ENCODE measurements around the gene FAM227B.
"Not testable (repeated sequence)": the region's sequence is repeated elsewhere in the genome, so short reads cannot be mapped to it uniquely, and the experiment has no call there.

FAM227B gene

DNA sequence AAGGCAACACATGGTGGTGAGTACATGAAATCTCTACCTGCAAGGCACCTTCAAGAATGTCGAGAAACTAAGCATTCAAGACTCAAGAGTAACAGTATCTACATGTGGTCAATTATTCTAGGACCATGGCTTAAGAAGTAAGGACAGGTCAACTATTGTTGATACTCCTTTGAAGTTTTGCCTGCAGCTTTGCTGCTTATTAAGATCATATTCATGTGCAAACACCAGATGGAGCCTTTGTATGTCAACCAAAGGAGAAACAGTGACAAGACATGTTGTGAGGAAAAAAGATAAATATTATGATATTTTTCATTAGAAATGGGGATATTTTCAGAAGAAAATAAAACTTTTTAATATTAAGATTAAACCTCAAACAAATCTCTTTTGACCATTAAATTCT is 249.8 kb downstream of the FAM227B start:
- DNase-seq (ENCODE audit: low read depth), result no peak

DNA sequence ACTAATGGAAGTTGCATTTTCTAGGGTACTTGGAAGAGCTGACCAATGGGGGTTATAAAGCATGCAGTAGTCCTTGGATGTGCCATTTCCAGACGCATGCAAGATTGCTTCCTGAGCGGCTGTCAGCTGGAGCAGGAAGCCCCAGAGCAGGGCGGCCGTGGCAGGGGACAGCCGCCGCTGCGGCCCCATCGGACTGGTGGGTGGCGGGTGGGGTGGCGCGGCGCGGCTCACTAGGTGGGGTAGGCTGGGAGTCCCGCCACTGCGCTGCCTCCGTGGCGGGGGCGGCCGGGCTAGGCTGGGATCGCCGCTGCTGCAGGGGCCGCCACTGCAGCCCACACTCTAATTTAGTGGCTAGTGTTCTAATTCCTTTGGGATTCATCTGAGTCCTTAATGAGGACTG is 254.1 kb downstream of the FAM227B start:
- DNase-seq (ENCODE audit: low read depth), result no peak

GRCh38 chr15:49361370-49361769 is 259.2 kb downstream of the FAM227B start:
- no peak for DNase-seq (ENCODE audit: low read depth)

DNA sequence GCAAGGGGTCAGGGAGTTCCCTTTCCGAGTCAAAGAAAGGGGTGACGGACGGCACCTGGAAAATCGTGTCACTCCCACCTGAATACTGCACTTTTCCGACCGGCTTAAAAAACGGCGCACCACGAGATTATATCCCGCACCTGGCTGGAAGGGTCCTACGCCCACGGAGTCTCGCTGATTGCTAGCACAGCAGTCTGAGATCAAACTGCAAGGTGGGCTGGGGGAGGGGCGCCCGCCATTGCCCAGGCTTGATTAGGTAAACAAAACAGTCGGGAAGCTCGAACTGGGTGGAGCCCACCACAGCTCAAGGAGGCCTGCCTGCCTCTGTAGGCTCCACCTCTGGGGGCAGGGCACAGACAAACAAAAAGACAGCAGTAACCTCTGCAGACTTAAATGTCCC is 266.2 kb downstream of the FAM227B start:
- DNase-seq (ENCODE audit: low read depth), result not testable (repeated sequence)

- no peak for DNase-seq (ENCODE audit: low read depth)
Measured at GRCh38 chr15:49343546-49343945, 277.1 kb downstream of the FAM227B start.

GRCh38 chr15:49339656-49340055 is 281.0 kb downstream of the FAM227B start:
- DNase-seq (ENCODE audit: low read depth), result no peak

- no peak for DNase-seq (ENCODE audit: low read depth)
Measured at GRCh38 chr15:49331951-49332350, 288.7 kb downstream of the FAM227B start.

DNA sequence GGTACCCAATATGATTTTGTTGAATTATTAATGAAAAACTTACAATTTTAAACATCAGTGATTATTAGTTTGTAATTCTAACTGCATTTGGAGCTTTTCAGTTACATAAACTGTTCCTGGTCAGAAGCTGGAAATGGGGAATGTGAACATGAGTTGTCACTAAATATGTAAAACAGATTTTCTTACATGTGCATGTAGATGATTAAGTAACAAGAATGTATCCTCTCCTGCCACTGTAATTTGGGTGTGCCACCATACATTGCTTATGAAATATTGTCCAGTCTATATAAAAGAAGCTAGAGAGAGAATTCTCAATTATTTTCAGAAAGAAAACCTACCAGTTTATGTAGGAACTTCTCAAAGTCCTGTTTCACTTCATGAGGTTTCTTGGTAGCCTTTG is 289.2 kb downstream of the FAM227B start:
- DNase-seq (ENCODE audit: low read depth), result no peak

- DNase-seq (ENCODE audit: low read depth), result no peak
Measured at GRCh38 chr15:49330166-49330565, 290.5 kb downstream of the FAM227B start.

DNA sequence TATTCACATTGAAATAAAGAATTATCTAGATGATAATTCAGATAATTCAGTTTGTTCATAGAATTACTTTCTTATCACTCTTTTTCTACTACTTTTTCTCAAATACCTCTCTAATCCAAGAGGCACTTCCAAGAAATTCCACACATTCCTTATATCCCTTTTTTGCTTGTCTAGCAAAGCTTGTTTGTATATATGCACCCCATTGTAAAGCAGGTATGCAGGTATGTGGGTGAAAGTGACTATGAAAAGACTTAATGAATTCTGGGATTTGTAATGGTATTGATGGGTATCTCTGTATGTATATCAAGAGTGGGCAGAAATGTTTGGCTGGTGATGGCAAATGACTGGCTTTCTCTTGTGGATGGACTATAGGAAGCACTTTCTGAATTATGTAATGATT is 291.7 kb downstream of the FAM227B start:
- DNase-seq (ENCODE audit: low read depth), result no peak

DNA sequence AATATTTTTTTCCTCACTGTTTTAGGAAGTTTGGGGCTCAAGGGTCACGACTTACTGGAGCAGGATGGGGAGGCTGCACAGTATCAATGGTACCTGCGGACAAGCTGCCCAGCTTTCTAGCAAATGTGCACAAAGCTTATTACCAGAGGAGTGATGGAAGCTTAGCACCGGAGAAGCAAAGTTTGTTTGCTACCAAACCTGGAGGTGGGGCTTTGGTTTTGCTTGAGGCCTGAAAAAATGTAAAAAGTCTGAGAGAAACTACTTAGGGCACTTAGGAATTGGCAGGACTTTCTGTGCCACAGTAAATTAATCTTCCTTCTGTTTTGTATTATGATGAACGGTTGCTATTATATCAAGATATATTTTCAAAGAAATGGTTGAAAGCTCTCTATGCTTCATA is 292.7 kb downstream of the FAM227B start:
- no peak for DNase-seq (ENCODE audit: low read depth)

DNA sequence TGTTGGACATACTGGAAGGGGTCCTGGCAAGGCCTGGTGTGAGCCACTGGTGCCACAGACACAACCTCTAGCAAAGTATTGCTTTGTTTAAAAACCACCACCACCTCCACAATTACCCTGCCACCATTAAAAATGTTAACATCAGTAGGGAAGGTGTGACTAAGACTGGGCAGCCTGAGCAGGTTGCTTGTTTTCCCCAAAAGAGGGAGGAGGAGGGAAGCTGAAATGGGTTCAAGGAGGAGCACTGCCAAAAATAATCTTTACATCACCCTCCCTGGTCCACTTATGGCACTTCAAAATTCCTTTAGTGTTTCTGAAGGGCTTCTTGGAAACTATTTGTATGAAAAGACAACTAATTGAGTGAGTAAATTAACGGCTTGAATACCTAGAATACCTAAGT is 297.4 kb downstream of the FAM227B start:
- DNase-seq (ENCODE audit: low read depth), result no peak

GRCh38 chr15:49320351-49320750 is 300.3 kb downstream of the FAM227B start:
- no peak for DNase-seq (ENCODE audit: low read depth)

GRCh38 chr15:49315391-49315823 is 305.2 kb downstream of the FAM227B start:
- no peak for DNase-seq (ENCODE audit: low read depth)

DNA sequence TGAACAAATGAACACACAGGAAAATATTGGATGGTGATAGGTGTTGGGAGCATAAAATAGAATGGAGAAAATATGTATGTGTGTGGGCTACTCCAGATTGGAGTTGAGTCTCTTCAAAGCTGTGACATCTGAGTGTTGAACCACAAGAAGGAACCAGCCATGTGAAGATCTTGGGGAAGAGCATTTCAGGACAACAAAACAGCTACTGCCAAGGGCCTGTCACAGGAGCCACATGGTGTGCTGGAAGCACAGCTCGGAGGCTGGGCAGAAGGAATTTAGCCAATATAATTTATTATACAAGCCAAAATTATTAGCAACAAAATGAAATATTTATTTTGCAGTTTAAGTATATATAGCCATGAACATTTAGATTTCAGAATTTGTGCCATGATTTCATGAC is 305.9 kb downstream of the FAM227B start:
- DNase-seq (ENCODE audit: low read depth), result no peak

DNA sequence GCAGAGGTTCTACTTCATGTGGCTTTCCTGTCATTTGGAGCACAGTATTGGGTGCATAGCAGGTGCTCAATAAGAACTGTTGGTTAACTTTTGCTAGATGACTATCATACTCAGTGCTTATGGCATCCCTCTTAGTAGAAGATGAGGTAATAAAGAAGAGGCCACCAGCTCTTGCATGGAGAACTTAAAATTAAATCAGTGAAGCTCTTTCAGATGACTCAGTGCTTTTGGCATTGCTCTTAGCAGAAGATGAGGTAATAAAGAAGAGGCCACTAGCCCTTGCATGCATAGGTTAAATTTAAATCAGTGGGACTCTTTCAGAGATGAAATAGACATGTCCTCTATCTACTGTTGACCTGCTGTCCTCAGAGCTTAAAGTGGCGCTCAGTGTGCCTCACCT is 307.0 kb downstream of the FAM227B start:
- DNase-seq (ENCODE audit: low read depth), result no peak

GRCh38 chr15:49309889-49310288 is 310.7 kb downstream of the FAM227B start:
- DNase-seq (ENCODE audit: low read depth), result no peak

DNA sequence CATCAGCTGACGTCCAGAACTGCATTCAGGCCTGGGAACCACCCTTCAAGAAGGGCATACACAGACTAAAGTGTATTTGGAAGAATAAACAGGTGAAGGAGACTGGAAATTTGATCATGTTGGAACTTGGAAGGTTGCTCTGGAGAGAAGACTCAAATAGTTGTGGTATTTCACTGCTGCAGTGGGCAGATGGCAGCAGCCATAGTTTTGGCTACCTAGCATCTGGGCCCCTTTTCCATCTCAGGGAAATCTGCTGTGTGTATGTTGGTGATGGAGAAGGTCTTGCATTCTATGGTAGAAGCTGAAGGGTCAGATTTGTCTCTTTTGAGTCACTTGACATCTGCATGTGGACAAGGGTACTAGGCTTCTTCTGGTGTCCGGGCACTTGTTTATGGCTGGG is 311.9 kb downstream of the FAM227B start:
- no peak for DNase-seq (ENCODE audit: low read depth)

DNA sequence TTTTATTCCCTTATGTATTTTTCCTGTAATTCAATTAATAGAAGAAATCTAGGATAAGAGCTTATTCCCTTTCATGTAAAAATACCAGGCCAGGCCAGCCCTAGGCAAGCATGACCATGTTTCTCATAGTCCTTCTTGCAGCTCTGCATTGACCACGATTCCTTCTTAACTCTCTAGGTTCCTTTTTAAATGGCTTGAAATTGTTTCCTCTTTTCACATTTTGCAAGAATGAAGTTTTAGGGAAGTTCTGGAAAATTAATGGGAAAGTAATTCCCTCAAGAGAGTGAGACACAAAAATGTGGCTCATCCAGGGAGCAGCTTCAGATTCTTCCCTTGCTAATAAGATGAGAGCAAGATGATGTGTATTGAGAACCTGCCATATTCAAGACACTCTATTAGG is 314.1 kb downstream of the FAM227B start:
- no peak for DNase-seq (ENCODE audit: low read depth)

DNA sequence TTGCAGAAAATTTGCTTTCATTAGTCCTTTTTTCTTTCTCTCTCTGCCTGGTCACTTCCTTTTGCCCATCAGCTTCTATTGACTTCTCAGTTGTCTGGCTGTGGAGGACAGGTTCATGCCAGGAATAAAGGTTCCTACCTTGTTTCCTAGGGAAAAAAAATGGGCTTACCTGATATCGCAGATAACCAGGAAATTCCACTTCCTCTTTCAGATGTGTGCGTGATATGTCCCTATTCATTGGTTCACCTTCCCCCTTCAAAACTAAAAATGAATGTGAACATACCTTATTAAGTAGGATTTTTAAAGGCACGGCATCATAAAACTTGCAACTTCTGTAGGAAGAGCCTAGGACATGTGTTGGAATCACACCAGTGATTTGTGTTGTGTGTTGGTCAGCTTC is 317.6 kb downstream of the FAM227B start:
- DNase-seq (ENCODE audit: low read depth), result no peak

DNA sequence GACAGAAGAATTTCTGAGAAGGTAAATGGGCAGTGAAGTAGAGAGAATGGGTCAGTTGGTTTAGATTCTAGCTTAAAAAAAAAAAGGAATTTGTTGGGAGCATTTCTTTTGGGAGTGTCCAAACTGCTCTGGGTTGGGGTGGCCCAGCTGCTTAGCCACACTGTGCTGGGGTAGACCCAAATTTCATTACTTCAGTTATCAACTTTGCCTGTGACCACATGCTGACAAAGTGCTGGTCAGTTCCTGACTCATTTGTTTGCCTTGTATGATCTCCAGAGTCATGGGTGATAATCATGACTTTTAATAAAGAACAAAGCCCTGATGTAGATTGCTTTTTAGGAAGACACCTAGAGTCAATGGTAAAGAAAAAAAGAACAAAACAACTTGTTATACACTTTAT is 319.1 kb downstream of the FAM227B start:
- DNase-seq (ENCODE audit: low read depth), result no peak

GRCh38 chr15:49300856-49301255 is 319.8 kb downstream of the FAM227B start:
- no peak for DNase-seq (ENCODE audit: low read depth)

- DNase-seq (ENCODE audit: low read depth), result no peak
Measured at GRCh38 chr15:49297584-49297983, 323.0 kb downstream of the FAM227B start.

GRCh38 chr15:49296258-49296657 is 324.4 kb downstream of the FAM227B start:
- DNase-seq (ENCODE audit: low read depth), result no peak

DNA sequence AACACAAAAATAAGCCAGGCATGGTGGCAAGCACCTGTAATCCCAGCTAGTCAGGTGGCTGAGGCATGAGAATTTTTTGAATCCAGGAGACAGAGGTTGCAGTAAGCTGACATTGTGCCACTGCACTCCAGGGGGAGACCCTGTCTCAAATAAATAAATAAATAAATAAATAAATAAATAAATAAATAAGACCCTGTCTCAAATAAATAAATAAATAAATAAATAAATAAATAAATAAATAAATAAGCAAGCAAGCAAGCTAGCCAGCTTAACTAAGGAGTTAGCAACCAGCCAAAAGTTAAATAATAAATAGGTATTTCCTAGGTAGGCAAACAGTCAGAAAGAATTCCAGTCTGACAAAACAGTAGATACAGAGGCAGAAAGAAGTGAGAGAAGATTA is 326.7 kb downstream of the FAM227B start:
- no peak for DNase-seq (ENCODE audit: low read depth)
